ENCODE measurements around the gene CCDC196.
"Not testable (repeated sequence)": the region's sequence is repeated elsewhere in the genome, so short reads cannot be mapped to it uniquely, and the experiment has no call there.

CCDC196 gene

DNA sequence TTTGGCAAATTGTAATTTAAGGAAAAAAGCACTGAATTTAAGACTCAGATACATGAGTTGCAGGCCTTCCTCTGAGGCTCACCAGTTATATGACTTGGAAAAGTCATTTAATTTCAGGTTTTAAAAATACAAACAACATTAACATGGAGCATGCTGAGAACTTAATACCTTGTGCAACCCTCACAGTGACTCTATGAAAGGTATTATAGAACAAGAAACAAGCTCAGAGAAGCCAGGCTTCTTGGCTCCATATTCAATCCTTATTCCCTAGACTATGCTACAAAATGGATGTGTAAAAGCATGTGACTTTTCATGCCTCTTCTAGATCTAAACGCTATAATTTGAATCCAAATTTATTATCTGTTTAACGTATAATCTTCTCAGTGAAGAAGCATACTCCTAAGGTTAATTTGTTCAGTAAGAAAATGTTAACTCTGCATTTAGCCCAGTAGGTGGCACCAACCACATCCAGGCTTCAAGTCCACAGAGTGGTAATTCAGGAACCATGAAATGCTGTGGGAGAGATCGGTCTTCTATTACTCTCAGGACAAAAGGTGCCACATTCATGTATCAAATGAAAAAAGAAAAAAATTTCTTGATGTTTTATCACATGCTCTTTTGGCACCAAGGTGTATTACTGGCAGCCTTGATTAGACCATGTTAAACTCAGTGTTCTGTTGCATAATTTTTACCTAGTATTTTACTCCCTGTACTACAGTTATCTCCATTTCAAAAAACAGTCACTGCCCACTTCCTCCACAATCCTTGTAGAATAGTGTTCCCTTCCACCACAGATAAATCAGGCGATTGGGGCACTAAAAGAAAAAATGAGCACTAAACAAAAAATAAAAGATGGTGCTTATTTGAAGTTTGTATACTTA lies 9.3 kb downstream of the CCDC196 start:
- no peak for DNase-seq (ENCODE audit: low read depth)

DNA sequence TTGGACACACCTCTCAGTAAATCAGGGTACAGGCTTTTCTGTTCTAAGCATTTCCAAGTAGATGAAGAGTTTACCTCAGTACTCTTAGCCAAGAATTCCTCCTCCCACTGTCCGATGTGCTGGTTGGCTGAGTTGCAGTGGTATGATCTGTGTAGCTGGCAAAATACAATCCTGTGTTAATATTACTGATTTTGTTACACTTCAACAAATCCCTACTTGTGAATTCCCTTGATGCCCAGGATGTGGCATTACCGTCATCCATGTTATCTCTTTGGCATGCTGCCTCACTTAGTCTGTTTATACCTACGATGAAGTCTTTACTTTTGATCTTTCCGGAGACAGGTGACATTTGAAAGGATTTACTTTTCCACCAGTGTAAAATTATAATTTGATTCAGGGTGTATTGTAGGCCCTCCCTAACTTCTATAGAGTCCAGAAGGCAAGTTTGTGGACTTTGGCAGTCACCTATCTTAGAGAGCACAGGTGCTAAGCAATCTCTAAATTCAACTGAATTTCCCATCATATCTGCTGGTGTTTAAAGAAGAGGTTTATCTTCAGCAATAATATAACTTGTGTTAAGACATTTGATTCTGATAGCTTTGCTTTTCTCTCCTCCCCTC lies 10.1 kb downstream of the CCDC196 start:
- no peak for DNase-seq (ENCODE audit: low read depth)

DNA sequence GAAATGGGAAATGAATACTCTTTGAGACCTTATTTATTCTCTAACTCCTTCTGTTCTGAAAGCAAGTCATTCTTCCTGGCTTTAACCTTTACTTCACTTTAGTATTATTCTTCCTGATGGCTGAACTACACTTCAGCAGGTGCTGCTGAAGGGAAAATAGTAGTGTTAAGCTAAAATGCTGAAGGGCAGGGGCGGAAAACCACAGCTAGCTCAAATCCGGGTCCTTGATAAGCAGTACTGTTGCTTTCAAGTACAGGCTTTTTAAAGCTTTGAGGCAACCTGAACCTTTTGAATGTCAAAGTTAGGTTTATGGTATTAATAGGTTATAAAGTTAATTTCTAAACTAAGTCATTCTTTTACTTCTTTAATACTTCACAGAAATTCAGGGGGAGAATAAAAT lies 10.7 kb downstream of the CCDC196 start:
- DNase-seq (ENCODE audit: low read depth), result no peak

DNA sequence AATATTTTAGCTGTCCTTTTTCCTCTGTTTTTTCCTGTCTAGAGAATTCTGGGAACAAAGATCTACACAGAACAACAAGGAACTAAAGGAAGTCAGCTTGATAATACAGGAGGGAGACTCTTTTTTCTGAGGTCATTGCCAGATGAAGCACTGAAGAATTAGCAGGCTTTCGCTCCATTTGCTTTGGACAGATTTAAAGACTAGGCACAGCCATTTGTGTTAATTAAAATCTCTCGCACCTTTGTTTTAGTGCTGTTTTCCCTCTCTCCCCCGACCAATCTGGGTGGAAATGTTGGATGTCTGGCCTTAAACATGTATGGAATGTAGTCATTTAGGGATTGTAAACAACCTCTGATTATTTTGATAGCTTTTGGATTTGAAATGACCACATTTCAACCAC lies 12.1 kb downstream of the CCDC196 start:
- no peak for DNase-seq (ENCODE audit: low read depth)

DNA sequence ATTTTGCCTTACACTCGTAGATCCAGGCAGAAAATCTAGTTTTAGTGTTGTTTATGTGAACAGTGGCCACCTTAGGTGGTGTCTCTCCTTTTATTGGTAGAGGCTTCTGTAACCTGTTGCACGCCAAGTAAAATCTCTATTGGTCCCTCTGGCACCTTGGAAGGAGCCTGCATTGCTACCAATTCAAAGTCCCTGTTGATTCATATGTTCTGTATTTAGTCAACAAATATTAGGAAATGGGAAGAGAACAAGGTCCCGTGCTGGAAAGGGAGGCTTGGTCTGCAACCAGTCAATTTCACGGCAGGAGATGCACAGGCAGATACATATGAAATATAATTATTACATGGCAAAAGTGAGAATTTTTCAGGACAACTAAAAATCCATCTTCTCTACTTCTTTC lies 15.4 kb downstream of the CCDC196 start:
- no peak for DNase-seq (ENCODE audit: low read depth)

DNA sequence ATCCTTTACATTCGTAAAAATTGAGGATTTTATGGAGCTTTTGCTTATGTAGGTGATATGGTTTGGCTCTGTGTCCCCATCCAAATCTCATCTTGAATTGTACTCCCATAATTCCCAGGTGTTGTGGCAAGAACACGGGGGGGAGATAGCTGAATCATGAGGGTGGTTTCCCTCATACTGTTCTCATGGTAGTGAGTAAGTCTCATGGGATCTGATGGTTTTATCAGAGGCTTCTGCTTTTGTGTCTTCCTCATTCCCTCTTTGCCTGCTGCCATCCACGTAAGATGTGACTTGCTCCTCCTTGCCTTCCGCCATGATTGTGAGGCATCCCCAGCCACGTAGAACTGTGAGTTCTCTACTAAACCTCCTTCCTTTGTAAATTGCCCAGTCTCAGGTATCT lies 16.7 kb downstream of the CCDC196 start:
- DNase-seq (ENCODE audit: low read depth), result not testable (repeated sequence)

DNA sequence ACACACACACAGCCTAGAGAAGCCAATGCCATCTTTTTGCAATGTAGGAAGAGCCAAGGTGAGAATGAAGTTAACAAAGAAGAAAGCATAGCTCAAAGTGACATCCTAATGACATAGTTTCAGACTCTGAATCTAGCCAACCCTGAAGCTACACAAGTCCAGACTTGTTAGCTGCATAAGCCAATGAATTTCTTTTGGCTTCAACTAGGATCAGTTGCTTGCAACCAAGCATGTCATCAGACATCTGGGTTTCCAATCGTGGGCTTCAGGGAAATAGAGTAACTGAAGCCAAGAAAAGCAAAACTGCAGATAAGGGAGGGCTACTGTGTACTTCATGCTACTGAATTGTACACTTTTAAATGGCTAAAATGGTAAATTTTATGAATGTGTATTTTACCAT lies 17.4 kb downstream of the CCDC196 start:
- no peak for DNase-seq (ENCODE audit: low read depth)

DNA sequence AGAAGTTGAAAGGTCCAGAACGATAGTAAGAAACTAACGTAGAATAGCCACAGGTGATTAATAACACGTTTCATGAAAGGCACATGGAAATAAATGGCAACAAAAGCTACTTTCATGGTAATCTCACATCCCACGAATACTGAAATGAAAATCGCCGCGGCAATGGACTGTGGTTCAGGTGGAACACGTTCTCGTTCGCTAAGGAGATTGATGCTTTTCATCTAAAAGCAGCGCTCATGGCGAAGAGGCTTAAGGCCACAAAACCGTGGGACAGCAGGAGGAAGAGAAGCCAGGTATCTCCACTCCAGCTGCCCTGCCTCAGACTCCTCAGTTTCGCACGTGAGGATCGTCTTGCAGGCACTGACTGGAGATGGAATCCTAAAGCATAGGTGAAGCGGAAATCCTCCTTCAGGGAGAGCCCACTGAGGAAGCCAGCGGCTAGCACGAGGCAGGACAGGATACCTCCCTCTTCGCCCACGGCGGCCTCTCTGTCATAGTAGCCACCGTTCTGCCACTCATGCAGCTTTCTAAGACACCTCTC lies 21.1 kb downstream of the CCDC196 start:
- no peak for DNase-seq (ENCODE audit: low read depth)

DNA sequence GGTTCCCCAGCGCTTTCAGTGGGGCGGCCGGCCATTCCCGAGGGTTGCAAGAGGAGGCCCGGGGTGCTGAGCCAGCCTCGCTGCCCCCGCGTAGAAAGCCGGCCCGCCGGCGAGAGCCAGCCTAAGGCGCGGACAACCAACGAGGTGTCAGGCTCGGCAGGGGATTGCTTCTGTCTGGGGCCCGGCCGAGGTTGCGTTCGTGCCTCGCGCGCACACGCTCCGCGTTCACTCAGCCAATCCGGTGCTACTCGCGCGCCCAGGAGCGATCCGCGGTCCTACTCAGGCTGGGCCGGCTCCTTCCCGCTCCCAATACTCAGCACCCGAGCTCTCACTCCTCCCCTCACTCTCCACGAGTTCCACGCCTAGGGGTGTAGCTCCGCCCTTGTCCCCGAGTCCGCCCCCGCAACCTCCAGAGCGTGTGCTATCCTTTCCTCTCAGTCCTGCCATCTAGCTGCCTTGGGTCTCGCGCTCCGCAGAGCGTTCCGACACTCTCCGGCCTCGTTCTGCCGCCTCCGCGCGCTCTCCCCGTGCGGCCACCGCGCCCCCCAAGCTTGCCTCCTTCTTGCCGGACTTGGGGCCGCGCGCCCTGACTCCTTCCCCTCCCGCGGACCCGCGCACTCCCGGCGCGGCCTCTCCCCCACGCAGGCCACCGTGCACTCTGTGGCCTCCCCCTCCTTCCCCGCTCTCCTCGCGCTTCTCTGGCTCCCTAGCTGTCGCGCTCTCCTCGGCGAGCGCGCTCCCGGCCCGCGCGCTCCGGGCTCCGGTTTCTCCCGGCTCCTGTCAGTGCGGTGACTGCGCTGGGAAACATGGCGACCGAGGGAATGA lies 21.8 kb downstream of the CCDC196 start, which contains the start of gene GPHN:
TSS of gene GPHN (plus strand) at position 426 of the 825 bp plus-strand sequence.
- peak; percentile 76 for DNase-seq (ENCODE audit: low read depth)

DNA sequence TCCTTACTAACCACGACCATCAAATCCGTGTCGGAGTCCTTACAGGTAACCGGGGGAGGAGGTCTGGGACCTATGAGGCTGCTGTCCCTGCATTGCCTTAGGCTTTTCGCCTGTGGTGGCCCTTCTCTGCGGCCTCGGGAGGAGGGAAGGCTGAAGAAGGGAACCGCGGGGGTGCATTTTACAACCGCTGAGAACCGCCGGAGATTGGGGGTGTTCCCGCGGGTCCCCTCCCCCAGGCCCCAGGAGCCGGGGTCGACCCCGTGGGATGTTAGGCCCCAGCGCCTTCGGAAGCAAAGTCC lies 22.3 kb downstream of the CCDC196 start:
- no peak for DNase-seq (ENCODE audit: low read depth)

DNA sequence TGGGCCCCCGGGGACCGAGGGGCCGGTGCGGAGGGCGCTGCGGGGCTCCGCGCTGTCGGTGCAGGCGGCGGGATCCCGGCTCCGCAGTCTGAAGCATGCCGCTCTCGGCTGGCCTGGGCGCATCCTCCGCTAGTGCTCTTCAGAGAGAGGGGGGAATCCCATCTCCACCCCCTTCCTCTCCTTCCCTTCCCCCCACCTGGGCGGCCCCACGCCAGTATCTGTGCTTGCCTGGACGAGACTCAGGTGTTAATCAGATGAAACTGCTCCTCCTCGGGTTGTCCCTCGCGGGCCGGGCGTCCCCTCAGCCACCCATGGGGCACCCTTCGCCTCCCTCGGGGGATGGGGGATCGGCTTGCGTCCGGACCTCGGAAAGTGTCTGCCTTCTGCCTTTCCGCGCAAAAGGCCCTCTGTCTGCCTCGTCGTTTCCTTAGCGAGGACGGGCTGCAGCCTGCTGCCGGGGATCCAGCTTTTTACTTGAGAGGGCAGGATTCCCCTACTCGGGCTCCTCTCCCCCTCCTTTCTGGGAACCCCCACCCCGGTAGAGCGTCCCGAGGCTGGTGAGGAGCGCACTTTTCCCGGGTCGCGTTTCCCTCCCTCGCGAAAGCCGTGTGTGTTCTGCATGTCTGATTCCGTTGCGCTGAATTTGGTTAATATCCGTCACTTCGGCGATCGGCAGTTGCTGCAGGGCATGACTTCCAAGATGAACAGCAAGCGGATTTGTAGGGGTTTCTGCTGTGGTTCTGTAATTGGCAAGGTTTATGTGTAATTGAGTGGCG lies 22.9 kb downstream of the CCDC196 start:
- no peak for DNase-seq (ENCODE audit: low read depth)

DNA sequence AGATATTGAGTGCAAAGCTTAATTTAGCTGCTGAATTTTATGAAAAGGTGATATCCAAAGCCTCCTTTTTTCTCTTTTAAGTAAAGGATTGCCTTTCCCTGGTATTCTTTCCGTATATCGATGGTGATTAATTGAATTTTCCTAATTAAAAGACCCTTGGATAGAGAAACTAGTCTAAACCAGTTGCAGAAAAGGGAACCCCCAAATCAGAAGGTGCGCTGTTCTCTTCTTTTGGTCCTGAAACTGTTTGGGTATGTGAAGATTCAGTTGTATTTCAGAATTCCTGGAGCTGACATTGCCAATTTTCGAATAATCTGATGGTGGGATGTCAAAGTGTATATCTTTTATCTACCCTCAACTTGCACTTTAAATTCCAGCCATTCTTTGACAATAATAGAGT lies 23.7 kb downstream of the CCDC196 start:
- no peak for DNase-seq (ENCODE audit: low read depth)

DNA sequence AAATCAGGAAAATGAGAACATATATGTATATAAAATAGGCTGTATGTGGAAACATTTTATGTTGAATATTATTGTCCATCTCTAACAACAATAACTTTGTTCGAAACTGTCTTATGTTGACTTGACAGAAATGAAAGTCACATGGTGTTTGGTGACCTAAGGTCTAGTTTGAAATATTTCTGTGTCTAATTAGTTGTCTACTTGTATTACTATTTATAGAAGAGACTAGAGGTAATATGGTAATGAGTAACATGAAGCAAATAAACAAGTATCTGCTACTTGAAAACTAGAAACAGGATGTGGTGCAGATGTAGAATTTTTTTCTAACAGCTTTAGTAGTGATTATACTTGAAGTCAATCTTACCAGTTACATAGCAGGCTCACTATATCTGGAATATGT lies 25.7 kb downstream of the CCDC196 start:
- DNase-seq (ENCODE audit: low read depth), result no peak

DNA sequence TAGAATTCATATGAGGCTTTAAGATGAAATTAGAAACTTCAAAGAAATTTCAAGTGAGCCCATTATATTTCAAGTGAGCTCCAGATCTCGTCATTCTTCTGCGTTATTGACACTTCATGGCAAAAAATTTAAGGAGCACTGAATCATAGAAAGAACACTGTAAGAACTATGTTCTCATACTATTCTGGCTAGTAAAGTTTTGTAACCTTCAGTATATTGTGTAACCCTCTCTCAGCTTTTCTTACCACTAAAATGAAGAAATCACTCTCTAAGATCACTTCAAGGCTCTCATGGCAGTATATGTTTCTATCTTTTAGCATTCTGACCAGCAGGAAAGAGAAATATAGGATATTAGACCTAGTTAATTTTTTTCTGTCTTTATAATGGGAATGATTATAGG lies 28.0 kb downstream of the CCDC196 start:
- no peak for DNase-seq (ENCODE audit: low read depth)

DNA sequence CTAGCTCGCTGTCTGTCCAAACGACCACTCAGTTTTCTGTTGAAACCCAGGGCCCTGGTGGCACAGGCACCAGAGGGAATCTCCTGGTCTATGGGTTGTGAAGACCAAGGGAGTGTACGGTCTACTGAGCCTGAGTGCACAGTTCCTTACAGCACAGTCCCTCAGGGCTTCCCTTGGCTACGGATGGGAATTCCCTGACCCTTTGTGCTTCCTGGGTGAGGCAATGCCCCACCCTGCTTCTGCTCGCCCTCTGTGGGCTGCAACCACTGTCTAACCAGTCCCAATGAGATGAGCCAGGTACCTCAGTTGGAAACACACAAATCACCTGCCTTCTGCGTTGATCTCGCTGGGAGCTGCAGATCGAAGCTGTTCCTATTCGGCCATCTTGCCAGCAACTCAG lies 44.4 kb downstream of the CCDC196 start:
- no peak for DNase-seq (ENCODE audit: low read depth)

DNA sequence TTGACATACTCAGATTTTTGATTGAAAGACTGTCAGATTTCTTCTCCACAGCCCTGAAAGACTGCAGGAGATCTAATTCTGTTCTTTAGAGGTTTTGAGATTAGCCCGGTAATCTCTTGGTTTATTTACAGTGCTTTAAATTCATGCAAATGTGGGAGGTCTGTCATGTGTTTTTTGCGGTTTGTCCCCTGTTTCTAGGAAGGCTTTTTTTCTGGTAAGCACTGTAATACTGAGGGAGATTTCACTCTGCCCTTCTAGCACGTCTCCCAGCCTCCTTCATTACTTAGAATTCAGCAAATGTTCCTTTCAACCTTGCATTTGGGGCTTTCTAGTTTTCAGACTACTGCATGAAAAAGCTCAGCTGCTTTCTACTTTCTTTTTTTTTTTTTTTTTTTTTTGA lies 52.9 kb downstream of the CCDC196 start:
- no peak for DNase-seq (ENCODE audit: low read depth)

DNA sequence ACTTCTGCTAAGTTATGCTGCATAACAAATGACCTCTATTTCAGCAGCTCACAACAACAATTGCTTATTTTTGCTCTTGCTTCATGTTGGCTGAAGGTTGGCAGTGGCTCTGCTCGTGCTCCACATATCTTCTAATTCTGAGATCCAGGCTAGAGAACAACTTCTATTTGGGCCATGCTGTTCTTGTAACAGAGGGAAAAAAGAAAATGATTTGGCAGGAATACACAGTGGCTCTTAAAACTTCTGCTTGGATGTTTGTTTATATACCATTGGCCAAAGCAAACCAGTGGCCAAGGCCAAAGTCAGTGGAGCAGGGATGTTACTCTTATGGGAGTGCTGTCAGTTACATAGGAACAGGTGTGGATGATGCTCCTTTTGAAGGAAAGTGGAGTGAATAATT lies 53.9 kb downstream of the CCDC196 start:
- DNase-seq (ENCODE audit: low read depth), result no peak

DNA sequence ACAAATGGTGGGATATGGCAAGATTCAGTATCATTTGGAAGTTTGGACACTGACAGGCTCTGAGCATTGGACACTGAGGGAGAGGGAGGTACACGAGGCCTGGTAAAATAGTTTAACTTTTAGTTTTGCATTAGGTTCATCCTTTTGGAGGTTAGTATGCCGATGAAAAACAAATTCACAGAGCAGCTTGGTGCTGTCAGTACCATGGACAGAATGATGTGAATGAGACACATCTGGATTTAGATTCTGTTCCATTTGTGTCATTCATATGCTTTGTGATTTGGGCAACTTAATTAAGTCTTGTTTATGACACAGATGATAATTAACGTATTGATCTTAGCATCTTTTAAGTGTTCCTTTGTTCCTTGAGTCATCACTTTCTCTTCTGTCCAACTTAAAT lies 55.5 kb downstream of the CCDC196 start:
- no peak for DNase-seq (ENCODE audit: low read depth)

DNA sequence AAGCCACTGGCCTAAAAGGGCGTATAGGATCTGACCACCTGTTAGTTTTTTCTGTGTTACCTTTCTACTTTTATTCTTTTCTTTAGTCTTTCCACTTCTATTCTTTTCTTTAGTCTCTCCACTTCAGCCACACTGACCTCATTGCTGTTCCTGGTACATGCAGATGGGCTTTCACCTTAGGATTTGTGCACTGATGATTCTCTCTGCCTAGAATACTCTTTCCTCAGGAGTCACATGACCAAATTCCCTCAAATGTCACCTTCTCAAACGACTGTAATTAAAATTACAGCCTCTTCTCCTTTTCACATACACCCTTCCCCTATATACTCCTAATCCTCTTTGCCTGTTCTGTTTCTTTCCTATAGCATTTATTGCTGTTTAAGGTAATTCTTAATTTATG lies 57.8 kb downstream of the CCDC196 start:
- DNase-seq (ENCODE audit: low read depth), result no peak

DNA sequence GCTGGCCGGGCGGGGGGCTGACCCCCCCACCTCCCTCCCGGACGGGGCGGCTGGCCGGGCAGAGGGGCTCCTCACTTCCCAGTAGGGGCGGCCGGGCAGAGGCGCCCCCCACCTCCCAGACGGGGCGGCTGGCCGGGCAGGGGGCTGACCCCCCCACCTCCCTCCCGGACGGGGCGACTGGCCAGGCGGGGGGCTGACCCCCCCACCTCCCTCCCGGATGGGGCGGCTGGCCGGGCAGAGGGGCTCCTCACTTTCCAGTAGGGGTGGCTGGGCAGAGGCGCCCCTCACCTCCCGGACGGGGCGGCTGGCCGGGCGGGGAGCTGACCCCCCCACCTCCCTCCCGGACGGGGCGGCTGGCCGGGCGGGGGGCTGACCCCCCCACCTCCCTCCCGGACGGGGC lies 59.0 kb downstream of the CCDC196 start:
- not testable (repeated sequence) for DNase-seq (ENCODE audit: low read depth)

DNA sequence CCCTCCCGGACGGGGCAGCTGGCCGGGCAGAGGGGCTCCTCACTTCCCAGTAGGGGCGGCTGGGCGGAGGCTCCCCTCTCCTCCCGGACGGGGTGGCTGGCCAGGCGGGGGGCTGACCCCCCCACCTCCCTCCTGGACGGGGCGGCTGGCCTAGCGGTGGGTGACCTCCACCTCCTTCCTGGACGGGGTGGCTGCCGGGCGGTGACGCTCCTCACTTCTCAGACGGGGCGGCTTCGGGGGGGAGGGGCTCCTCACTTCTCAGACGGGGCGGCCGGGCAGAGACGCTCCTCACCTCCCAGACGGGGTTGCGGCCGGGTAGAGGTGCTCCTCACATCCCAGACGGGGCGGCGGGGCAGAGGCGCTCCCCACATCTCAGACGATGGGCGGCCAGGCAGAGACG lies 59.6 kb downstream of the CCDC196 start:
- DNase-seq (ENCODE audit: low read depth), result not testable (repeated sequence)
